Measurements from ENCODE around the gene RANBP10.

Gene RANBP10

DNA sequence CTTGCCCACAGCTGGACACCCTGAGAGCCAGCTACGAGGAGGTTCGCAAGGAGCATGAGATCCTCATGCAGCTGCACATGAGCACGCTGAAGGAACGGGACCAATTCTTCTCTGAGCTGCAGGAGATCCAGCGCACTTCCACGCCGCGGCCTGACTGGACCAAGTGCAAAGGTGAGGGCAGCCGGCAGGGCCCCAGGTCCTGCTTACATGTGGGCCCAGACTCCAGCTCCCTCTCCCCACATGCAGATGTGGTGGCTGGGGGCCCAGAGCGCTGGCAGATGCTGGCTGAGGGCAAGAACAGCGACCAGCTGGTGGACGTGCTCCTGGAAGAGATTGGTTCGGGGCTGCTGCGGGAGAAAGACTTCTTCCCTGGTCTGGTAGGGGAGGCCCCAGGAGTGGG, 19.5 kb upstream of the RANBP10 start:
- no peak for DNase-seq

GRCh38 chr16:67825119-67825518, 18.8 kb upstream of the RANBP10 start:
- DNase-seq, result no peak

DNA sequence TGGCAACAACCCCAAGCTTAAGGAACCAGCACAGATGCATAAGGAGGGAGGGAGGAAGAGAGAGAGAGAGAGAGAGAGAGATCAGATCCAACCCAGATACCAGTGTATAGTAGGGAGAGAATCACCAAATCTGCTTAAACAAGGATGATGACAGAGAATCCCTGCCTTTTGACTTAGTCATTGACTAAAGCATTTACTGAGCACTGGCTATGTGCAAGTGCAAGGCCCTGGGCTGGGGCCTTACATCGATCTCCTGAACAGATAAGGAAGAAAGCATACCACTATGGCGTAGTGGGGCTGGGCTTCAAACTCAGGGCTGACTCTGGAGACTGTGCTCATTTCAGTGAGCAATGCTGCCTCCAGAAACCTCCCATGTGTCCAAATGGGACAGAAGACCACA, 16.2 kb upstream of the RANBP10 start:
- no peak for DNase-seq

- no peak for DNase-seq
Observed at GRCh38 chr16:67820608-67821259, 14.4 kb upstream of the RANBP10 start.

GRCh38 chr16:67814567-67814966, 8.2 kb upstream of the RANBP10 start:
- DNase-seq, result no peak

DNA sequence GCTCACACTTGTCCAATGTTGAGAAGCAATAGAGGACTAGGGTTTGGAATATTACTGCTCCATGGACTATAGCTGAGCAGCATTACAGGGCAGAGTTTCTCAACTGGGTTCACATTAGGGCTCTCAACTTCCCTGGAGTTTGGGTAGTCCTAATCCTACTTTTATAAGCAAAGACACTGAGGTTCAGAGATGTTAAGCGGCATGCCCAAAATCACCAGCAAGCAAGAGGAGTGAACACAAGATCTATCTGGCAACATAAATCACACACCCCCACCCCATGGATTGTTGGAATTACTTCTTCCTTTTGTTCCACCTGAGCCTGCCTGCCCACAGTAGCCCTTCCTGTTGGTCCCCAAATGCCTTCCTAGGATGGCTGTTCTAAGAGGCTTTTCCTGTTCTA, 5.5 kb upstream of the RANBP10 start:
- DNase-seq, result no peak

GRCh38 chr16:67807148-67807682, 855 bp upstream of the RANBP10 start:
- no peak for DNase-seq

GRCh38 chr16:67805718-67806427, 487 bp downstream of the RANBP10 start:
- DNase-seq, result no peak

- no peak for DNase-seq
Observed at GRCh38 chr16:67804853-67805542, 1.4 kb downstream of the RANBP10 start.

DNA sequence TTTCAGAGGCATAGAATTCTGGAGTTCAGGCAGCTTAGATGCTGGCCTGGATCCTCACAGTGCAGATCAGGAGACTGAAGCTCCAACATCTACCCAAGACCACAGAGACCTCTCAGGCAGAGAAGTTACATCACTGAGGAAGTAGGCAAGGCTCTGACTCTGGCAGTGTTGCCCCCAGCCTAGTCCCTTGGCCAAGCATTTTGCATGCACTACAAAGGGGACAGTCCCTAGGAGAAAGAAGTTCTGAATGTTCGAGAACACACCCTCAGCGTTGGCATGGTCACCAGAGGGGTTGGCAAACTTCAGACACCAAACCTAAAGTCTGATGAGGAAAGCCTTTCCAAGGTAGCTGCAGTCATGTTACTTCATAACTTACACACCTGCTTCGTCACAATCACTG, 2.5 kb downstream of the RANBP10 start:
- DNase-seq, result no peak

DNA sequence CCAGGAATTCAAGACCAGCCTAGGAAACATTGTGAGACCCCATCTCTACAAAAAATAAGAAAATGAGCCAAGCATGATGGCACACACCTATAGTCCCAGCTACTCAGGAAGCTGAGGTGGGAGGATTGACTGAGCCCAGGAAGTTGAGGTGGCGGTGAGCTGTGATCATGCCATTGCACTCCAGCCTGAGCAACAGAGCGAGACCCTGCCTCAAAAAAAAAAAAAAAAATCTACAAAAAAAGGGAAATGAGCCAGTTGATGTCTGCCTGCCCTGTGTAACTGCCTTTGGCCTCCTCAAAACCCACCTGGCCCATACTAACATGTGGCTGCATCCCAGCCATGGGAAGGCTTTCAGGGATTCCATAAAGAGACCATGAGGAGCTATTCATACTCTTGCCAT, 4.5 kb downstream of the RANBP10 start:
- no peak for DNase-seq

- no peak for DNase-seq
Observed at GRCh38 chr16:67801241-67801640, 5.1 kb downstream of the RANBP10 start.

GRCh38 chr16:67800338-67800926, 5.9 kb downstream of the RANBP10 start:
- no peak for DNase-seq

GRCh38 chr16:67796099-67796718, 10.2 kb downstream of the RANBP10 start:
- no peak for DNase-seq

- DNase-seq, result no peak
Observed at GRCh38 chr16:67790071-67790470, 16.3 kb downstream of the RANBP10 start.

GRCh38 chr16:67786491-67786890, 19.9 kb downstream of the RANBP10 start:
- no peak for DNase-seq

- no peak for DNase-seq
Observed at GRCh38 chr16:67783353-67783725, 23.0 kb downstream of the RANBP10 start.

GRCh38 chr16:67782567-67783352, 23.6 kb downstream of the RANBP10 start:
- no peak for DNase-seq

GRCh38 chr16:67781565-67781921, 24.8 kb downstream of the RANBP10 start:
- peak; percentile 35 for DNase-seq

DNA sequence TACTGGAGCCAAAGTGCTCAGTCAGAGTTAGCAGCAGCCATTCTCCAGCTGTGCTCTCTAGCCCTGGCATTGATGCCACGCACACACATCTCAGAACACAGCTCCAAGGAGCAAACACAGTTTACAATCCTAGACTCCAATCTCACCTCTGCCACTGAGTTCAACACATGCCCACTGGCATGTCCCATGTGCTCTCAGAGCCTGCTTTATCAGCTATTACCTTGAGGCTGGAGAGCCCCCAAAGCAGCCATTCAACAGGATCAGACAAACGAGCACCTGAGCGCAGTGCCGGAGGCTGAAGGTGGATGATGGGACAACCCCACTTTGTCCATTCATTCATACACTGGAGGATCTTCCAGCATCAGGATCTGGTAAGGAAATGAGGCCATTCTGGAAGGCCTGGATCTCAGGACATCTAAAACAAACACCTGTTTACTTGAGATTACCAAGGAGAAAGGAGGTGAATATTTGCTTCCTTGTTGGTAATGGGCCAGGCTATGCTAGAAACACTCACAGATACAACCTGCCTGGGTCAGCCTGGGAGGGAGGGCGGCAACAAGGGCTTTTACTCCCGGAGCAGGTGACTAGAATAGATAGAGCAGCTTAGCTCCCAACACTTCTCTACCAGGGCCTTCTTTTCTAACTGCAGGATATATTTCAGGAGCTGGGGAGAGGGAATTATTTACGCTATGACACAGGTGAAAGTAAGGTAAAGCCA, 25.4 kb downstream of the RANBP10 start:
- DNase-seq, result no peak

GRCh38 chr16:67779256-67780014, 26.9 kb downstream of the RANBP10 start:
- no peak for DNase-seq

Measured in KG1 (cell line).